Fibroblast of gingiva (primary cell): Measurements from ENCODE around the gene OR6B3.
"Not testable (repeated sequence)": the region's sequence is repeated elsewhere in the genome, so short reads cannot be mapped to it uniquely, and the experiment has no call there.

Experiments
- DNase-seq: peaks from one replicate; pipeline ENCODE4 v3.0.0-alpha.2; 2011; ENCODE audit warnings: low read depth

Gene OR6B3

DNA sequence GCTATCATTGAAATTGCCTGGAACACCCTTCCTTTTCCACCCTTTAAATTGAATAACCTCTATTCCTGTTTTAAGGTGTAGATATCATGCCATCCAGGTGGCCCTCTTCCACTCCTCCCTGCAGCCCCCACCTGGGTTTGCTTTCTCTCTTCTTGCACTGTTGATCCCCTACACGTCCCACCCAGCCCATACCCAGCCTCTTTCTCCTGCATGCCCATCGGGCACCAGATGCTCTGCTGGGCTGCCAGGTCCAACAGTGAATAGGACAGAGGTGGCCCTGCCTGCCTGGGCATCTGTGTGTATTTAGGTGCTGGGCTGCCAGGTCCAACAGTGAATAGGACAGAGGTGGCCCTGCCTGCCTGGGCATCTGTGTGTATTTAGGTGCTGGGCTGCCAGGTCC lies 9.2 kb downstream of the OR6B3 start:
- DNase-seq, result not testable (repeated sequence)

DNA sequence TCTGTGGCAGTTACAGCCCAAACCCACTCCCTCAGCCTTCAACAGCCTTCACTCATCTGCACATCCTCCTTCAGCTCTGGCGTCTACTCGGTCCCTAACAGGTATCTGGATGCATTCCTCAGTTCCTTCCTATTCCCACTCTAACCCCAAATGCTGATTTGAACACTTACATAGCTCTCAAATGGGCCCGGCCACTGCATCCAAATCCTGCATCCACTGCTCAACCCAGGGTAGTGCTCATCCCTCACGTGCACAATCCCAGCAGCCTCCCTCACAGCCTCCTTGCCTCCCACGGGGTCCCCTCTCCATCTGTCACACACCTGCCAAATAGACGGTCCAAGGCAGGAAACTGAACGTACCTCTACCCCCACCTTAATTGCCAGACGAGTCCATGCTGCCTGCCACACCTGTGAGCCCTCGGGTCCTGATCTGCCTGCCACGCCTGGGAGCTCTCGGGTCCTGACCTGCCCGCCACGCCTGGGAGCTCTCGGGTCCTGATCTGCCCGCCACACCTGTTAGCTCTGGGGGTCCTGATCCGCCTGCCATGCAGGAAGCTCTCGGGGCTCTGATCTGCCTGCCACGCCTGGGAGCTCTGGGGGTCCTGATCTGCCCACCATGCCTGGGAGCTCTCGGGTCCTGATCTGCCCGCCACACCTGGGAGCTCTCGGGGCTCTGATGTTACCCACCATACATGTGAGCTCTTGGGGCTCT lies 9.9 kb downstream of the OR6B3 start:
- no peak for DNase-seq

DNA sequence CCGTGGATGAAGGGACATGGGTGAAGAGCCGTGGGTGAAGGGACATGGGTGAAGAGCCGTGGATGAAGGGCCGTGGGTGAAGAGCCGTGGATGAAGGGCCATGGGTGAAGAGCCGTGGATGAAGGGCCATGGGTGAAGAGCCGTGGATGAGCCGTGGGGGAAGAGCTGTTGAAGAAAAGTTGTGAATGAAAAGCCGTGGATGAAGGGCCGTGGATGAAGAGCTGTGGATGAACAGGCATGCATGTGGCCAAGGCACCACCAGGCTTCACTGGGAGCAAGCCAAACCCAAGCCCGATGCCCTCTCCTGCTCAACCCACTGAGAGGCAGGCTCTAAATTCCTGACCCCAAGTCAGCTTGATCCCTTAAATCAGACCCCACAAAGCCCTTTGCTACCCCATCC lies 10.6 kb downstream of the OR6B3 start:
- no peak for DNase-seq

DNA sequence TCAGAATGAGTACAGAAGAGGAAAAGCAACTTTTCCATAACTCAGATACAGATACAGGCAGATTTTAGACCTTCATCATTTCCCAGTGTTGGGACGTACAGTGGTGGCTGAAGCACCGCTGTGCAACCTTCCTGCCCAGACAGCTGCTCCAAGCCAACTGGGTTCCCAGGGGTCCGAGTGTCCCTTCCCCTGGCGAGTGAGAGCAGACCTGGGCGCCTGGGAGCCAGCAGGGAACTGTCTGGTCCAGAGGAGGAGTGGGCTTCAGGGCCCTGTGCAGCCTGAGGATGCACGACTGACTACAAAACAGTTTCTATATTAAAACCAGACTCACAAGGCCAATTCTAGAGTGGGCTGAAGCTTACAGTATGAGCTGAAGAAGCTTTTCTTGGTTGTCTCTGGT lies 12.0 kb downstream of the OR6B3 start:
- DNase-seq, result no peak

DNA sequence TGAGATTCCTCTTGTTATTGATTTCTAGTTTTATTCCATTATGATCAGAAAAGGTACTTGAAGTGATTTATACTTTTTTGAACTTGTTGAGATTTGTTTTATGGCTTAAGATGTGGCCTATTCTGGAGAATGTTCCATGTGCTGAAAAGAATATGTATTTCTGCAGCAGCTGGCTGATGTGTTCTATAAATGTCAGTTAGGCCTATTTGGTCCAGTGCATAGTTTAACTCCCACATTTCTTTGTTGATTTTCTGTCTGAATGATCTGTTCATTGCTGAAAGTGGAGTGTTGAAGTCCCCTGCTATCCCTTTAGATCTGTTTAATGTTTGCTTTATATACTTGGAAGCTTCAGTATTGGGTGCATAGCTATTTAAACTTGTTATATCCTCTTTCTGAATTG lies 16.0 kb downstream of the OR6B3 start:
- no peak for DNase-seq

DNA sequence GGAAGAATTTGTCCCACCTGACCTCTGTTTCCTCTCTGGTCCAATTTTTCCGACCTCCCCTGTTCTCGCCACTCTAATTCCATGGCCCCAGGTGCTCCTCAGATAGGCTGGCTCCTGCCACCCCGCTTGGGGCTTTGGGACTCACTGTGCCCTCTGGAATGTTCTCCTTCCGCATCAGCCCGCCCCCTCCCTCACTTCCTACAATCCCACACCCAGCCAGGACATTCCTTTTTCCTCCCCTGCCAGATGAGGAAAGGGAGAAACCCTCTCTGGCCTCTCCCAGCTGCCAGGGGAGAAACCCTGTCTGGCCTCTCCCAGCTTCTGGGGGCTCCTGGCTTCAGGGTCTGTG lies 20.0 kb downstream of the OR6B3 start:
- no peak for DNase-seq

DNA sequence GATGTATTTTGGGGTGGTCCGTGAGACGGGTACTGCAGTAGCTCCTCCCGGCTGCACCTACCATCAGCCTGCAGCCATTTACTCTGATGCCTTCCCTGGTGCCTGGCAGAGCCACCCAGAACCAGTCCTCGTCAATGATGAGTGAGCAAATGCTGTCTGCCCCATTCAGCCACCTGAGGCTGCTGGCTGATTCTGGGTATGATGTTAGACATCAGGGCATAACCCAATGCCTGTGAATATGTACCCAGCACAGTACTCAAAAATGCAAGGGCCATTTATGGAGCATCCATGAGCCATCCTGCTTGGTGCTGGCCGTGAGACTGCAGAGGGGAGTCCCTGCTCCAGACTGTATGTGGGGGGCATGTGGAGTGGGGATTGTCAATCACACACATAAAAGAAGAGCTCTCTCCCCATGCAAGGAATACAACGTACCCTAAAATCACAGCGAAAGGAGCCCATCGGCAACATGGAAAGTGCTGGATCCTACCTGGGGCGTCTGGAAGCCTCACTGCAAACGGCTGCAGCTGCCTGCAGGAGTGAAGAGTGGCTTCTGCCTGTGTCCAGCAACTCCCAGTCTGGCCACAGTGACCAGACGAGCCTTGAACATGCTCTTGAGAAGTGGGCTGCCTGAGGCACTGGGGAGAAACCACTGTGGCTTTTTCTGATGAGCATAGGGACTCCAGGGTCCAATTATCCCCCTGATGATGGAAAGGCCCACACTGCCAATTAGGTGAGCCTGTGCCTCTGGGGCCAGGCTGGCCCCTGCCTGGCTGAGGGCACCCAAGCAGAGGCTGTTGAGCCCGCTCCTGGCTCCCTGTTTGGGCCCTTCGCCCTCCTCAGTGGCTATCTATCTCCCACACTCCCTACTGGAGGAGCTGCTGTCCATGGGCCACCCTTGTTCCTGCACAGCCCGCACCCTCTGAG lies 20.7 kb downstream of the OR6B3 start:
- DNase-seq, result no peak

DNA sequence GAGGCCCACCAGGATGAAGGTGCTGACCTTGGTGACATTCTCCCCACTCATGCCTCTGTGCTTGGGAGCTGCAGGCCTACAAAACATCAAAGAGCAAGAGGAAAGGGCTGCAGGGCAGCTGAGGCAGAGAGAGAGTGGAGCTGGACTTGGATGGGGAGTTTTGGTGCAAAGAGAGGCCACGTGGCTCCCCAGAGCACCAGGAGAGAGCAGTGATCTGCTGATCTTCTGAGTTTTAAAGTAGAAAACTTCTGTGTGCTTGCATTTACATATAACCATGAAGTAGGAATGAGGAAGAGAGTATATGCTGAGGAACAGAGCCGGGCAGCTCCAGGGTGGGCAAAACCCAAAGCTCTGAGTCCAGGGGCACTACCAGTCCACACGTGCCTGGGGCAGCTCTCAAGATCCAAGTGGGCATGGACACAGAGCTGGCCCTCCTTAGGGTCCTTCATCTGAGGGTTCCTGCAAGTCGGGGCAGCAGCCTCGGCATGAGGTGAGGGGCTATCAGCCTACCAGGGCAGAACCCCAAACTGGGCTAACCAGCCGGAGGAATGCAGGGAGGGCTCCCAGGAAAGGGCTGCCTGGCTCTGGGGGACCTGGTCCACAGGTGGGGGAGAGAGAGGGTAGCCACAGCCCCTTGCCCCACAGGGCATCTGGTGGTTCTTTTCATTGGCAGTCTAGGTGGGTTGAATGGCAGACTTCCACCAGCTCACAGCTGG lies 22.8 kb downstream of the OR6B3 start, which contains the start of gene OR6B2:
Gene OR6B2 (minus strand): TSS at position 51 of the 716 bp plus-strand sequence. CDS start 0 bp downstream, at position 51.
- no peak for DNase-seq

DNA sequence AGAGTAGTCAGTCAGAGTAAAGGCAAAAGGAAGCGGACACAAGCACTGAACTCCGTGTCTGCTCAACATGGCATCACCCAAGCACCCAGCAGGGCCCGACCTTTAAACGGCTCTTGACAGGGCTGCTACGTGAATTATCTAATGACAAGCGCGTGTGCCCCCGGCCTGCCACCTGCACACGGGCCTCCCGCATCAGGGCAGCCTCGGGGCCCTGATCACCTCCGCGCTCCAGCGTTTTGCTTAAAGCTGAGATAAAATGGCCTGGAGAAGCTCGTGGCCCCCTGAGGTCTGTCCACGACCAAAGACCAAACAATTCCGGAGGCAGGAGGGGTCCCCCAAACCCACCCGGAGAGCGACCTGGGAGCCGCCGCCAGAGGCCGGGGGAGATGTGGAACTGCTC lies 28.6 kb downstream of the OR6B3 start:
- no peak for DNase-seq

DNA sequence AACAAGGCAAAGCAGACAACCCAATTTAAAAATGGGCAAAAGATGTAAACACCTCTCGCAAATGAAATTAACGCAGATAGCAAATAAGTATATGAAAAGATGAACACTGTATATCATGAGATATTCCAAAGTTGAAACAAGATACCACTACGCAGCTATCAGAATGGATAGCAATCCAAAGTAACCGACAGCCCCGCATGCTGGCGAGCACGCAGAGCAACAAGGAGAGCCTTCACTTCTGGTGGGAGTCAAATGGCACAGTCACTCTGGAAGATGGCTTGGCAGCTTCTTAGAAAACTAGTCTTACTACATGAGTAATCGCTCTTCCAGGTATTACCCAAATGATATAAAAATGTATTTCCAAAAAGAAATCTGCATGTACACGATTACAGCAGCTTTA lies 29.5 kb downstream of the OR6B3 start:
- no peak for DNase-seq

DNA sequence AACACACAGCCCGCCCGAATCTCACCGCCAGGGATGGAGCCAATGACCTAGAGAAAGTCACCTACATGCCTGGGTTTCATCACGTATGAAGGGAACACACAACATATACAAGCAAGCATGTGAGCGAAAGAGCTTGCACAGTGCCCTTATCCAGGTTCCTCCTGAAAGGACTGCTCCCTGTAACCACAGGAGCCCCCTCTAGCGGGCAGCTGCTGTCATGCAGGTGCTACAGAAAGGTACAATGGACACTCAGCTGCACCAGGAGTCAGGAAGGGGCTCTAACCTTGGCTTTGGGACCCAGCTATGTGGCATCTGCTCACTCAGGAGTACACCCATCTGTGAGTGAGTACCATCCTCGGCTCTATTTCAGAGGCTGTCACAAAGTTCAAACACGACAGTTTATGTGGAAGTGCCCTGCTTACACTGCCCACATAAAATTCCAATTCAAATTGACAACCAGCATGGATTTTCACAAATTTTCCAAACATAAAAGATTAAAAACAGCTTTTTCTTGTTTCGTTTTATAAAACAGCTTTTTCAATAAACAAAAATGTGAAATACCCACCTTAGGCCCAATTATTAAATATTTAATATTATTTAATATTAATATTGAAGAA lies 31.7 kb downstream of the OR6B3 start:
- peak; percentile 27 for DNase-seq

DNA sequence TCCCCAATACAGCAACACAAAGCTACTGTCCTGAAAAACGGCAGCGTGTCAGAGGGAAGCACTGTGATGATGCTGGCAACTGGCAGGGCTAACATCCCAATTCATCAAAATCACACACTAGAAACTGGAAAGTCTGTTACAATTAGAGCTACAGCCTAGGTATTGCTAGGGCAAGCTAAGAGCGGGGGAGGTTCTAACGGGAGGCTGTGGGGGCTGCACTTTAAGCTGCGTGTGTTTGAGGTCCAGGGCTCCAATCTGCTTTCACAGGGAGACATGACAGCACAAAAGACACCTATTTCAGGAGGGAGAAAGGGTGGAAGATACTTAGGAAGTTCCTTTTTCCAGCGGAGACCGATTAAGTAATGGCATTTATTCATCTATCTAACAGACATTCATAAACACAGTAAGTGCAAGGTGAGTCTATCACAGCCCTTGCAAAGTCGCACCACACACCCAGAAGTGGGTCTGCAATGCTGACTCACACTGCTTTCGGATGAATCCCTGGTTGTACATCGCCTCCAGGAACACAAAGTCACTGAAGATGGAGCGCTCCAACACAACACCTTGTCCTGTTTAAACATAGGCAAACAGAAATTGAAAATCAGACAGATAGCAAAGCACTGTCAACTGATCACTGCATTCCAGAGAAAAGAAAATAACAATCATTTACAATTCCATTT lies 35.1 kb downstream of the OR6B3 start:
- DNase-seq, result no peak

DNA sequence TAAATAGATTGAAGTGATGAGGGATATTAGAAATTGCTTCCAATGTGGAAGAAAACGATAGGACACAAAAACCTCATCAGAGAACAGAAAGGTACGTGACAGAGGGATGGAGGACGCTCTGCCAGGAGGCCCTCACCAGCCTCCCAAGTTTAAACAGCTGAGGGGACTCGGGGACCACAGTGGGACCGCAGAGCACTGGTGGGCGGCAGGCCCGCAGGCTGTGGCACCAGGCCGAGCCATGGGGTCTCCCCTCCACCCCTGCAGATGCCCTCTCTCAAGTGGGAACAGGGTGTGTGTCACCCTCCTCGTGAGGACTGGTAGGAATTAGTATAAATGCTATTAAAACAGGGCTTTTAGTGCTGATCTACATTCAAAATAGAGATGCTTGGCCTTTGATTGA lies 39.0 kb downstream of the OR6B3 start:
- no peak for DNase-seq

DNA sequence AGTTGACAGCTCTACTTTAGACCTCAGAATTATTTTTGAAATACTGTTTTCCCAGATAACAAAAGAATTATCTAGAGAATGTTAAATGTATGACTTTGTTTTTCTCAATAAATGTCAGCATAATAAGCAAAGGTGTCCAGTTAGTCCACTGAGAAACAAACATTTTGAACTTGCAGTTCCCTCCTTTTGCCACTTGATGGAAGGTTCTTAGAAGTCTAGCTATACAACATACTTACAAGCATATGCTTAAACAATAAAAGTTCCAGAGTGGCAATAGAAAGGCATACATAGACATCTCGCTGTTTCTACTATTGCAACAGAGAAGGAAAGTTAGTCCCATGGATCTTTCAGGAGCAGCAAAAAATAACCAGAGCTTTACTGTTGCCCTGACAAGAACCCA lies 40.0 kb downstream of the OR6B3 start:
- peak; percentile 20 for DNase-seq

DNA sequence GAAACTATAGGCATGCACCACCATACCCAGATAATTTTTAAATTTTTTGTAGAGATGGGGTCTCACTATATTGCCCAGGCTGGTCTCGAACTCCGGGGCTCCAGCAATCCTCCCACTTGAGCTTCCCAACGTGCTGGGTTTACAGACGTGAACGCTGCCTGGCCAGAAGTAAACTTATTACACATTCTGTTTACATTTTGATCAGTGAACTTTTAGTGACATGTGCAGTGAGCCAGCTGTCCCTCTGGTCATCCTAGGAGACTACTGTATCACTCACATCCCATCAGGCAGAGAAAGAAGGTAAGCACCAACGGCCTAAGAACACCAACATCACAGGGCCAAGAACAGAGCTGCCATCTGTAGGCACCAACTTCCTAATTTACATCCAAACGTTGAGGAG lies 50.3 kb downstream of the OR6B3 start:
- no peak for DNase-seq

DNA sequence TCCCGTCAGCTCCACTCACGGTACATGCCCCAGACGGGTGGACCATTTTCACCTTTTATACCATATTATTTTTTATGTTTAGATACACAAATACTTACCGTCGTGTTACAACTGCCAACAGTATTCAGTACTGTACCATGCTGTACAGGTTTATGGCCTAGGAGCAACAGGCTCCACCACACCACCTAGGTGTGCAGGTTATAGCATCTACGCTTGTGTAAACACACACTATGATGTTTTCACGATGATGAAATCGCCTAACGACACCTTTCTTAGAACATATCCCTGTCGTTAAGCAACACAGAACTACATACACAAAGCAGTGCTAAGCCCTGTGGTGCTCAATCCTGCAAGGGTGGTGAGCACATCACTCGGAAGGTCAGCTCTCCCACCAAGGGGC lies 52.6 kb downstream of the OR6B3 start:
- DNase-seq, result no peak

DNA sequence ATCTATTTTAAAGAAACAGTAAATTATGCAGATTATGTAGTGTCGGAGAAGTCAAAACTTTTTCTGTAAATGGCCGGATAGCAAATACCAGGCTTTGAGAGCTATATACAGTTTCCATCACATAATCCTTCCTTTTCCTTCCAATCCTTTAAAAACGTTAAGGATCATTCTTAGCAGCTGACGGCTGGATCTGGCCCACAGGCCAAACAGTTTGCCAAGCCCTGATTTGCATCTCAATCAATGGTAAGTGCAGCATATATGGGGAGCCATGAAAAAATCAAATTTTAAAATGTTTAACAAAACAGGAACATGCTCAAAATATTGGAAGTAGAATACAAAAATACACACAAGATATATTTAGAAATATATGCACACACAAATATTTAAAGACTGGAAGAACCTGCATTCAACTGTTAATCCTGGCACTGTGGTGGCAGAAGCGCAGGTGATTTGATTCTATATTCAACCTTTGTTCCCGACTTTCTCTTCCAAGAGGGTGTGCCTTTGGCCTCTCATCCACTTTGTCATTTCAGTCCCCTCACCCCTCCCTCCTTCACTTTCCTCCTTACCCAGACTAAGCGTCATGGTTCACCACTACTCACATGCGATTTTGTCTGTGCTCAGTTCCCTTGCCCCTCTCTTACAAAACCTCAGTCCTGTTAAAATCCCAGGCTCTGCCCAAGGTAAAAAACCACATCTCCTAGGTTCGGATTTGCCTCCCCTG lies 55.5 kb downstream of the OR6B3 start:
- DNase-seq, result no peak
